GM19043 (cell line): ENCODE data around the gene SOBP.

ENCODE experiments used
- ATAC-seq: cut with Tn5 transposase; IDR thresholded peaks from one replicate; pipeline ENCODE4 v1.9.1; 2021; ENCODE audit warnings: low read depth; ENCODE audit not compliant: unreplicated experiment

Gene SOBP

DNA sequence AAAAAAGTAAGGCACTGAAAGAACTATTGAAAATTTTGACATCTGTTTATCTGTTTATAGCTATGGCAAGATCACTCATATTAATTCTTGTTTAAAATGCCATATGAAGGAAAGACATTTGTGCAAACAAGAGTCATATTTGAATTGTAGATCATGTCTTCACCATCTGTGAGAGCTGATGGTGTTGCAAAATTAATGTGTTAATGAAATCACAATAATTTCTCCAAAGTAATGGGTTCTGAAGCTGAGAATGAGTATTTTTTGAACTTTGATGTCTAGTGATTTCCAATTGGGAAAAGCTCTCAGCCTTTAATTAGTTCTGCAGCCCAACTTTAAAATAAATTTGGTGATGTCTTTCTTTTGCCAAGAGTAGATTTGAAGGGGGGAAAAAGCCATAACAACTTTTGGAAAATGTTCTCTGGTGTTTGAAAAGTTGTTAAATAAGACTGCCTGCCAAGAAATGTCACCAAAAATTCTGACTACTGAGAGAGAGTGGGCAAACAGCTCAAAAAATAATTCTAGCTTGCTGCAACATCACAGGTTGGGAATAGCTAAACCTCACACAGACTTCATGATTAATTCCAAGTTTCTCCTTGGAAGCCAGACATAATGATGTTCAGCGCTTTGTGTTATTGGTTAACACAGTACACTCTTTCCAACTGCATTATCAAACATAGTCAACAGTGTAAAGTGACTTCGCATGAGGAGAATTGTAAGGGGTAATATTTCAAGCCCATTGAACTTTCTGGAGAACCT is 142.6 kb downstream of the SOBP start:
- no peak for ATAC-seq

DNA sequence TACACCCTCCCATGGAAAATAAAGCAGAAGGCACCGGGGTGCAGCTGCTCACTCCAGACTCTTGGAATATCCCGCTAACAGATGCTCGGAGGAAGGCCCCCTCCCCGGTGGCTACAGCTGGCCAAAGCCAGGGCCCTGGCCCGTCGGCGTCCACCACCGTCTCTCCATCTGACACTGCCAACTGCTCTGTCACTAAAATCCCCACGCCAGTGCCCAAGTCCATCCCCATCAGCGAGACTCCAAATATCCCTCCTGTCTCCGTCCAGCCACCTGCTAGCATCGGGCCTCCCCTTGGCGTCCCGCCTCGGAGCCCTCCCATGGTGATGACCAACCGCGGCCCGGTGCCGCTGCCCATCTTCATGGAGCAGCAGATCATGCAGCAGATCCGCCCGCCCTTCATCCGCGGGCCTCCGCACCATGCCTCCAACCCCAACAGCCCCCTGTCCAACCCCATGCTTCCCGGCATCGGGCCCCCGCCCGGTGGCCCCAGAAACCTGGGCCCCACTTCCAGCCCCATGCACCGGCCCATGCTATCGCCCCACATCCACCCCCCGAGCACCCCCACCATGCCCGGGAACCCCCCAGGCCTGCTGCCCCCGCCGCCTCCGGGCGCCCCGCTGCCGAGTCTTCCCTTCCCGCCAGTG is 143.9 kb downstream of the SOBP start:
- ATAC-seq = no peak

GRCh38 chr6:107634324-107635056 is 144.6 kb downstream of the SOBP start:
- ATAC-seq = no peak

DNA sequence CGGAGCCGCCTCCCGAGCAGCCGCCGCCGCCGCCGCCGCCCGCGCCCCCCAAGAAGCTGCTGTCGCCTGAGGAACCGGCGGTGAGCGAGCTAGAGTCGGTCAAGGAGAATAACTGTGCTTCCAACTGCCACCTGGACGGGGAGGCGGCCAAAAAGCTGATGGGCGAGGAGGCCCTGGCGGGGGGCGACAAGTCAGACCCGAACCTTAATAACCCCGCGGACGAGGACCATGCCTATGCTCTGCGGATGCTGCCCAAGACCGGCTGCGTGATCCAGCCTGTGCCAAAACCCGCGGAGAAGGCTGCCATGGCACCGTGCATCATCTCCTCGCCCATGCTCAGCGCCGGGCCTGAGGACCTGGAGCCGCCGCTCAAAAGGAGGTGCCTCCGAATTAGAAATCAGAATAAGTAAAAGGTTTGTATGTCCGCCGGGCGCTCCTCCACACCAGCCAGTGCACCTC is 145.2 kb downstream of the SOBP start:
- no peak for ATAC-seq

DNA sequence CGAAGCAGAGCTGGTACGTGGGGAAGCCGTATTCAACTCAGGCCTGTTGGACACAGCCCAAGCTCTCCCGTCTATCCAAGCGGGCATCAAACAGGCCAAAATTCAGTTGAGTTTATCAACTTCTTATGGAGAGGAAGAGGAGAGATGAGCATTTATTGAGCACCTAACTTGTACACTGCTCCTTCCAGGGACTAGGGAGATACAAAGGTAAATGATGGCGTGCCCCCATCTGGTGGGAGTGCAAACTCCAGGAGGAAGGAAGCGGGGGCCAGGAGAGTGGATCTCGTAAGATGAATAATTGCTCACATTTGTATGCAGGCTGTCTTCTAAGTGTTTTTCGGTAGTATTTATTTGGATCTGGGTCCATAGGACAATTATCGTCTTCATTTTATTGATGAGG is 146.6 kb downstream of the SOBP start:
- no peak for ATAC-seq

GRCh38 chr6:107637316-107638315 is 147.7 kb downstream of the SOBP start:
- no peak for ATAC-seq

DNA sequence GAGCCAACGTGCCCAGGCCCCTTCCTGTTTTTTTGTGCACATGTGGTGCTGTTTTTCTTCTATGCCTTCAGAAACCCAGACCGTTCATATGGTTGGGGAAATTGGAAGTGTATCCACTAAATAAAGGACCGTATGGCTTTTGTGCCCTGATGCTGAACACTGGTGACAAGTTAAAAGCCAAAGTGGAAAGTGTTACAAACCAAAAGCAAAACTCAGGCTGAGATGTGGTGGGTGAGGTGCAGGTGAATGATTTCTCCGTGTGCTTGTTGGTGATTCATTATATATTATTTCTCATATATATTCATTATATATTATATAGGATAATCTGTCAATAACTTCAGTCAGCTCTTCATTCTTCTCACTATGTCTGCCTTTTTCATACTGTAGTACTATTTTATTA is 148.6 kb downstream of the SOBP start:
- no peak for ATAC-seq

GRCh38 chr6:107639511-107639910 is 149.6 kb downstream of the SOBP start:
- ATAC-seq = no peak

DNA sequence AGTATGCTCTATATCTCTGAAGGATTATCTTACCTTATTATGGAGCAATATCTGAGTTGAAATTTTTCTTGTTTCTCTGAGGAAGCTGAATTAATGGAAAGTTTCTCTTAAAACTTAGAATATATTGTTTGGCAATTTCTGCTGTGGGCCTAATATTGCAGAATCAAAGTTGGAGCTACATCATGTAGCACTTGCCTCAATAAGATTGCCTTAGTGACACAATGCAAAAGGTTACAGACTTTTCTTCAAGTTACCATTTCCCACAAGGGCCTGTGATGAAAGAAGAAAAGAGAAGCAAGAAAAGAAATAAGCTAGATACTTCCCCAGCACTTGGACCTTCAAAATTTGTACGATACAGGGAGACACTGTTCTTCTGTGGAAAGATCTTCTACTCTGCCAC is 151.2 kb downstream of the SOBP start:
- ATAC-seq = no peak

DNA sequence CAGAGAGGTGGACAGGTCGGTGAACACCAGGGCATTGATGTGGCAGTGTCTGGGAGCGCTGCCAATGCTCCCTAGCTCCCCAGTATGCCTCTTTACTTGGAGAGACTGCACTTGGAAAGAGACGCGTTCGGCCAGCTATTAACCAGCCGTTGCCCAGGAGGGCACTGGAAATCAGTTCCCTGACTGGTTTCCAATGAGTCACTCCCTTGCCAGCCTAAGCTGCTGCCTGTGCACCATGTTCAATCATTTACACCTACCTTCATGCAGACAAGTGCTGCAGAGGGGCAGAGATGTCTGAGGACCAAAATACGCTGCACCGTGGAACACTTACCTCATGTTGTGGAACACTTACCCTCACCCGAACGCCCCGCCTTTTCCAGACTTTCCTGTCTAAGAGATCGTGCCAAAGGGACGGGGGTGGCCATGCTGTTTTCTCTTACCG is 151.6 kb downstream of the SOBP start:
- no peak for ATAC-seq

DNA sequence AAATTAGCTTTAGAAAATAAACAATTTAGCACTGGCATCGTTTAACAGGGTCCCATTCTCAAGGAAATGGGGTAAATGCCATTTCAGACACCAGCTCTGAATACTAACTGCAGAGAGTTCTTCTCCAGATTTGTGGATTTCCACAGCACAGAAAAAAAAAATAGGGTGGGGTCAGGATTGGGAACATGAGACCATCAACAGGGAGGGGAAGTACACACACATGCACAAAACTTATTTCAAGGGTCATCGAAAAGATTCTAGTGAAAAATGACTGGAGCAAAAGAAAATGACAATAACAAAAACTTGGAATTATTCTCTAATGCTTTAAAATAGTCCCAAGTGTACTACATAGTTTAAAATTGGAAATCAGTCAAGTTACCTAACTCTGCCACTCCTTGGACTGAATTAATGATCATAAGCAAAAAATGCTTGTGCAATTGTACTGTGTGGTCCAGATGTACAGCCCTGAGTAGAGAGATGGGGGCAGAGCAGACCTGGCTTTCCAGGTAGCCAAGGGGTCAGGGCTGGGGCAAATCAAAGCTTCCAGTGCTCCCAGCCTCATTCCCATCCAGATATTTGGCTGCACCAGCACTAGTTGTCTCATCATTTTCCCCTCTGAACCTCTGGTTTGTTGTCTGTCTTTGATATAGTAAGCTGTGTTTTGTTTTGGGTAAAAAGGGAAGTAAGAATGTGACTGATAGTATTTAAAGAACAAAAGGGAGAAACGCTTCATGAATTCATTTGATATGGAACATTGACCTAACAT is 152.4 kb downstream of the SOBP start:
- peak; percentile 58 for ATAC-seq

DNA sequence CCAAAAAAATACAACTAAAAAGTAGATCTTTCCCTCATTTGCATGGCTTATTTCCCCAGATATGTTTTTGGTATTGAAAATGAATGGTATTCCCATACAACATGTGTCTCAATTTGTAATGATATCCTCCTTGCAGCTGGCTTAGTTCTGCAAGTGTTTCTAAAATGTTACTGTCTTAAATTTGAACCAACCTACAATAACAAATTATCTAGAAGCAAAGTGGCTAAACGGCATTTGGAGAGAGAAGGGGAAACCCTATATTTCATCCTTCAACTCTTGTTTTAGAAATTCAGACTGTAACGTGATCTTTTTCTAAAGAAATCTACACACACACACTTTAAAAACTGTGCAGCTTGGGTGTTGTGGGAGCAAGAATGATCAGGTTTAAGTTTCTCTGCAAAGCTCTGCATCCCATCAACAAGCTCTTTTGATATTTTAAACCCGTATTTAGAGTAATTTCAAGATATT is 153.0 kb downstream of the SOBP start:
- no peak for ATAC-seq

DNA sequence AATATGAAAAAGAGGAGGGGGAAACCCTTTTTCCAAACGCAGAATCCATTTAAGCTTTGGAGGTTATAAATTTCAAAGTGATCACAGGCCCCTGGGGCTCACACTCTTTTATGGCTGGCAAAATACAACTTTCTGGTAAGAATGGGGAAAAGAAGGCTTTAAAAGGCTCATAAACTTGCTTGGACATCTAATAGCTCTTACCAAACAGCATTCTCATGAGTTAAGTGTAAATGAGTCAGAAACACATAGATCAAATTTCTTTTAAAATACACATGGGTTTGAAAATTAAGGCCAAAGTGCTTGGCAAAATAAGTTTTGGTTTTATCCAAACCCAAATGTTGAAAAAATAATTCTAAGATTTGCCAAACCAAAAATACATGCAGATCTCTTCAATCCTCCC is 154.6 kb downstream of the SOBP start:
- no peak for ATAC-seq

- ATAC-seq = no peak
These were observed 155.8 kb downstream of the SOBP start for GRCh38 chr6:107645740-107646139.

GRCh38 chr6:107646176-107646575 is 156.3 kb downstream of the SOBP start:
- ATAC-seq = no peak

DNA sequence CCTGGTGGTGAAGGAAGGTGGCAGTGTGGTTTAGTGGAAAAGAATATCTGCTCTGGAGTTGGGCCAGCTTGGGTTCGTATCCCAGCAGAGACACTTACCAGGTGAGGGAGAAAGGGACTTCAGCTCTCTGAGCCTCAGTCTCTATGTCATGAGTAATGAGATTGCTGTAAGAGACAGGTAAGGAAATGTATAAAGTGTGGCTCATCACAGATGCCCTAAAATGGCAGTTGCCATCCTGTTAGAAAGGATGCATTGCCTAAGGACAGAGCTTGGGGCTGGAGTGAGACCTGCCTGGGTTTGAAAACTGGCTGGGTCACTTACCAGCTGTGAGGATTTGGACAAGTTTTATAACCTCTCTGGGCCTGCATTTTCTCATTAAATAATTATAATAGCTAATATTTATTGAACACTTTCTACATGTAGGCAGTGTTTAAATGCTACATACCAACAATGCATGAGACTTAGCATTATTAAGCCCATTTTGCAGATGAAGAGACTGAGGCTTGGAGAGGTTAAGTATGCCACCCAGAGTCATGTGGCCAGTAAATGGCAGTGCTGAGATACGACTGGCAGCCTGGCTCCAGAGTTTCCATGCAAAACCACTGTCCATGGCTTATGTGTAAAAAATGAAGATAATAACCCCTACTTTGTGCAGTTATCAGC is 157.0 kb downstream of the SOBP start:
- ATAC-seq = no peak

DNA sequence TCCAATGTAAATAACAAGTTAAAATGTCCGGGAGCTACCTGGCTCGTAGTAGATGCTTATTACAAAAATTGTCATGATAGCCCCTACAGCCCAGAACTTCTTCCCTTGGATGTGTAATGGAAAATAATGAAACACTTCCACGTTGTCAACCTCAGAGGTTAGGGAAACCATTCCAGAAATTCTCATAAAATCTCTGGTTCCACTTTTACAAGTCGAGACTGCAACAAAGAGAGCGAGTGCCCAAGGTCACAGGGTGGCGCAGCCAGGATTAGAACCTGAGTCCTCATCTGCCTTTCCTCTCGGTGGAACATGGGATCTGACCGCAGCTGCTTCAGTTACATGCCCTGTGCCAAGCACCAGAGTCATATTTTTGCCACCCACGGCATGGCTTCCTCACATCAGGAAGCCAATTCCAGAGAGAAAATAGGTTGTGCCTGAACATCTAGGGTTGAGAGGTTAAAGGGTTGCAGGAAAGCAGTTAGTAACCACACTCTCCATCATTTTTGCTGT is 157.6 kb downstream of the SOBP start:
- ATAC-seq = no peak

DNA sequence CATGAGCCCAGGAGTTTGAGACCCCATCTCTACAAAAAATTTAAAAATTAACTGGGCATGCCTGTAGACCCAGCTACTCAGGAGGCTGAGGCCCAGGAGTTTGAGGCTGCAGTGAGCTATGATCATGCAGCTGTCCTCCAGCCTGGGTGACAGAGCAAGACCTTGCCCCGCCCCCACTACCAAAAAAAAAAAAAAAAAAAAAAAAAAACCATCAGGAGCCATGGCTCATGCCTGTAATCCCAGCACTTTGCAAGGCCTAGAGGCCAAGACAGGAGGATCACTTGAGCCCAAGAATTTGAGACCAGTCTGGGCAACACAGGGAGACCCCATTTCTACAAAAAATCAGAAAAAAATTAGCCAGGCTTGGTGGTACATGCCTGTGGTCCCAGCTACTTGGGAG is 159.1 kb downstream of the SOBP start:
- ATAC-seq = no peak
